ENCODE results near the gene PIK3R4.

PIK3R4 gene

DNA sequence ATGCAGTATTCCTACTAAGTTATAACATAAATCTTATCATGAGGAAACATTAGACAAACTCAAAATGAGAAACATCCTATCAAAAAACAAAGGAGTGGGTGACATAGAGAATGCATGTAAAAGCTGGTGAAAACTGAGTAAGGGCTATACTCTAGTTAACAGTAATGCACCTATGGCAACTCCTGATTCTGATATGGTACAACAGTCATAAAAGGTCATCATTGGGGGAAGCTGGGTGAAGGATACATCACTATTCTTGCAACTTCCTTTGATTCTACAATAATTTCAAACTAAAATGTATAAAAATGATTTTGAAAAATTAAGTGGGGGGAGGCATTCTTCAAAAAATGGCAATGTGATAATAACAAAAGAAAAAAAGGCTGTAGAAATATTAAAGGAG lies 6.8 kb downstream of the PIK3R4 start:
- DNase-seq, result no peak

DNA sequence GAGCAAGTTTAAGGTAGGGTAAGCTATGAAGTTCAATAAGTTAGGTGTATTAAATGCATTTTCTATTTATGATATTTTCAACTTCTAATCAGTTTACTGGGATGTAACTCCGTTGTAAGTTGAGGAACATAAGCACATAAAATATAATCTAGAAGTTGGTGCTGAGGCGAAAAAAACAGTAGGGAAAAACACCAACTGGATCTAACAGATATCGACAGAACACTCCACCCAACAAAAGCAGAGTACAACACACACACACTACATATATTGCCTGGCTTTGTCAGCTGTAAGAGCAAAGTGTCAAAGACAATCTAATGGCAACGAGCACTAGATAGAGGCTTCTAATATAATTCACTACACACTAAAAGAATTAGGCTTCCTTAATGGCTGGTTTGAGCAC lies 8.4 kb downstream of the PIK3R4 start:
- DNase-seq, result no peak

DNA sequence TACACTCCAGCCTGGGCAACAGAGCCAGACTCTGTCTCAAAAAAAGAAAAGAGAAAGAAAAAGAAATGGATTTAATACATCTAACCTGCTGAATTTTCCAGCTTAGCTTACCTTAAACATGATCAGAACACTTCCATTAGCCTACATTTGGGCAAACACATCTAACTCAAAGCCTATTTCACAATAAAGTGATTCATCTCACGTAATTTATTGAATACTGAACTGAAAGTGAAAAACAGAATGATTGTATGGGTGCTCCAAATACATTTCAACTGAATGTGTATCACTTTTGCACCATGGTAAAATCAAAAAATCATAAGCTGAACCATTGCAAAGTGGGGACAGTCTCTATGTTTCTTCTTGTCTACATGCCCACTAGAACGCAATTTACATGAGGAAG lies 9.0 kb downstream of the PIK3R4 start:
- DNase-seq, result no peak

DNA sequence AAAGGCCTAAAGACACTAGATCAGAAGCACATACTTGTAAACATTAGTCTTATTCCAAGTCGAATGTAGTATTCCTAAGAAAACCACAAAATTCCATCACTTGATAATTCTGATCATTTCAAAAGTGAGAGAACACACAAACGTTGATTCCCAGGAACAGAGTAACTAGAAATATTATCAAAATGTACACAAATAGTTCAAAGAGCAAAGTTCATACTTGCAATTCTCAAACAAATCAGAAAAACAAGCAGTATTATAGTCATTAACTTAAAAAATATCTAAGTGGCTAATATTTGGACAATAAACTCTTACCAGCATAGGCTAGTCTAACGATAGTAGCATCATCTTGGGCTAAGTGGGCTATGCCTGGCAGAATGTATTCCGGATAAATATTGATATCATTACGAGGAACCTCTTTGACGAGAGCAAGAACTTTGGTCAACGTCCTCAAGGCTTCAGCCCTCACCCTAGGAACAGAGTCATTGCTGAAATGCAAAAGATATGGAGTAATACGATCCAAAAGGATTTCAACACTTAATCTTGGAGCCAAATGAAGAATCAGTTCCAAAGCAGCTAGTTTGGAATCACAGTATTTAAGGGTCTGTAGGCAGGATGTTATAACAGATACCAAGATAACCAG lies 13.3 kb downstream of the PIK3R4 start:
- no peak for DNase-seq

DNA sequence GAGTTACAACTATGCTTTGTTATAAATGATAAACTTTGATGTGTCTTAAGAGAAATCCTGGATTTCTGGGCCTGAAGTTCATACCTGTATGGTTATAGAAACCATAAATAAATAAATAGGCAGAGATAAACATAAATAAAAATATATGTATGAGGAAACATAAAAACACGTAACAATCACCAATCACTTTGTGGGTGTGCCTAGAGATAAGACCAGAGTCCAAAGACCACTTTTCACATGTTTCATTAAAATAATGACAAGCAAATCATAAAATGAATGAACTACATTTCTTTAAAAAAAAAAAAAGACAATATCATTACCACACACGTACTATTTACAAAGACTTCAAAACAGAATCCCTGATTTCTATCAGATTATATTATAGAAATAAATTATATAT lies 14.1 kb downstream of the PIK3R4 start:
- no peak for DNase-seq

DNA sequence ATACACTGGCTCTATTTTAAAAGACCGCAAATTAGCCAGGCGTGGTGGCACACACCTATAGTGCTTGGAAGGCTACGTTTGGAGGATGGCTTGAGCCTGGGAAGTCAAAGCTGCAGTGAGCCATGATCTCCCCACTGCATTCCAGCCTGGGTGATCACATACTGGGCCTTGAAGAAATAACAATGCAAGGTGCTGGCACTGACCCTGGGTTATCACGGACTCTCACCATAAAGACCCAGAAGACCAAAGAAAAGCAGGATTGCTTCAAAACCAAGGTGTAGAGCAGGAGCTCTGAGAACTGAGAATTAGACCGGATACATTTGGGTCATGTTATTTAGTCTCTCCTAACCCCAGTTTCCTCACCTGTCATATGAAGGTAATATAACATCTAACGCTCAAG lies 14.8 kb downstream of the PIK3R4 start:
- DNase-seq, result no peak

DNA sequence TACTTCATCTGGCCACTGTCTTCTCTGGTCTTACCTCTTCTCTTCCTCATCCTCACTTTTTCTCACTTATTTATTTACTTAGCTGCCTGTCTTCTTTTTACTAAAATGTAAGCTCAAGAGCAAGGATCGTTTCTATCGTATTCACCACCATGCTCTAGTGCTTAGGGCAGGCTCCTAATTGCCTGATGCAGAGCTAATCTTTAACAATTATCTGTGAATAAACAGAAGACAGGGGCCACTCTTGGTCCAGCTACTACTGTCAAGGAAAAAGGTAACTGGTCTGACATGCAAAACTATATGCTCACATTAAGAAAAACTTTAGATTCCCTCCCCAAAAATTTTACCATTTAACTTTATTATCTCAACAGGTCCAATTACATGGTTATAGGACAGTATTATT lies 17.5 kb downstream of the PIK3R4 start:
- DNase-seq, result no peak

DNA sequence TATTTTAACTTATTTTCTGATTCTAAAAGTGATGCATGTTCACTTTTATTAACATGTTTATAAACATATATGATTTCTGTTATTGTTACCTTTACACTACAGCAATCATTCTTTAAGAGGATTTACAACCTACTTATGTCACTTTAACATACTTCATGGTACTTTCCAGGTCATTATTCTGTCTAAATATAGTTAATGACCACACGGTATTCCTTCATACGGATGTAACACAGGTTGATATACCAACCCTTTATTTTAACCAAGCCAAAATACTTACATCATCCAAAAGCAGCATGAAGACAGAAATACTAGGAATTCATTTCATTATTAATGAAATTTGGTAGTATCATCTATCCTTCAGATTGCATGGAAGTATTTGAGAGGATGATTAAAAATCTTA lies 18.6 kb downstream of the PIK3R4 start:
- DNase-seq, result no peak

DNA sequence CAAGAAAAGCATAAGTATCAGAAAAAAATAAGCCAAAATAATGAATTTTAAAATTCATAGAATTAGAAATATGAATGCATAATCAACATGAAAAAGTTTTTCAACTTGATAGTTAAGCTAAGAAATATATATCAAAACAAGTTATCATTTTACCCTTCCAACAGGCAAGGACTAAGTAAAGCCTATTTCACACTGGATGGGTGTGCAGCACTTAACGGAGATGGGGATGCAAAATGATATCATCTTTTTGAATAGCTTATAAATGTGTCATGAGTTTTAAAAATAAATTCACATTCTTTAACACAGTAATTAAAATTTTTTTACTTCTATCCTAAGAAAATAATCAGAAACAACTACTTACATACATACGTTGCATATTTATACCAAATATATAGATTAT lies 20.9 kb downstream of the PIK3R4 start:
- no peak for DNase-seq

DNA sequence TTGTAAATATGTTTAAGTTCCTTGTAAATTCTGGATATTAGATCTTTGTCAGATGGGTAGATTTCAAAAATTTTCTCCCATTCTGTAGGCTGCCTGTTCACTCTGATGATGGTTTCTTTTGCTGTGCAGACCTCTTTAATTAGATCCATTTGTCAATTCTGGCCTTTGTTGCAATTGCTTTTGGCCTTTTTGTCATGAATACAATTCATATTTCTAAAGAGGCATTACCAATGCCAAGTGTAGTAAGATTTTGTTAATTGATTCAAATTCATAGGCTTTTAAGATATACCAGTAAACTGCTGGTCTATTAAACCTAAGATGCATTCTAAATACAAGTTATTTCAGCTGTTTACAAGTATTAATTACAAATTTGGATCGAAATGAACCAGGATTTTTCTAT lies 31.0 kb downstream of the PIK3R4 start:
- DNase-seq, result no peak

DNA sequence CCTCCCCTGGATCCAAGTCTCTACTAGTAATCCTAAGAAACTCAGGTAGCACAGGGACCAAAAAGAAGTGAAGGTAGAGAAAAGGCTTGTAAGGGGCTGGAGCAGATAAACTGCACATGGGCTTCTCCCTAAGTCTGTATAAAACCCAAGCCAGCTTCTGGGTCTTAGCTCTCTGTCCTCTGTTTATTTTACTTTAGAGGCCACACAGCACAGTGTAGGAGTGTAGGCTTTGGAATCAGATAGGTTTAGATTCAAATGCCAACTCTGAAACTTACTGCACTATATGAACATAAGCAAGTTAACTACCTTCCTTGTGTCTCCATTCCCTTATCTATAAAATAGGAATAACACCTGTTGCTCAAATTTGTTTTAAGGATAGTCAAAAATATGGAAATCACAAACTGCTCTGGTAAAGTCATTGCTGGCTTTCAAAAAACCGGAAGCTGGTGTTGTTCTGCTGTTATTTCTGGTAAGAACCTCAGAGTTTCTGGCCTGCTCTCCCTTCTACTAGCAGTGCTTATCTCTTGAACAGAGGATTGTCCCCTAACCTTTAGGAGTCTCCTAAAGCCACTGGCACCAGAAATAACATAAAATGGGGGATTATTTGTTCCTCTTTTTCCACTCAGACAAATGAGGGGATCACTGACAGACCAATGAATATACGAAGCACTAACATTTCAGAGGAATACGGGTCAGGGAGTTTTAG lies 33.8 kb downstream of the PIK3R4 start:
- DNase-seq, result no peak

DNA sequence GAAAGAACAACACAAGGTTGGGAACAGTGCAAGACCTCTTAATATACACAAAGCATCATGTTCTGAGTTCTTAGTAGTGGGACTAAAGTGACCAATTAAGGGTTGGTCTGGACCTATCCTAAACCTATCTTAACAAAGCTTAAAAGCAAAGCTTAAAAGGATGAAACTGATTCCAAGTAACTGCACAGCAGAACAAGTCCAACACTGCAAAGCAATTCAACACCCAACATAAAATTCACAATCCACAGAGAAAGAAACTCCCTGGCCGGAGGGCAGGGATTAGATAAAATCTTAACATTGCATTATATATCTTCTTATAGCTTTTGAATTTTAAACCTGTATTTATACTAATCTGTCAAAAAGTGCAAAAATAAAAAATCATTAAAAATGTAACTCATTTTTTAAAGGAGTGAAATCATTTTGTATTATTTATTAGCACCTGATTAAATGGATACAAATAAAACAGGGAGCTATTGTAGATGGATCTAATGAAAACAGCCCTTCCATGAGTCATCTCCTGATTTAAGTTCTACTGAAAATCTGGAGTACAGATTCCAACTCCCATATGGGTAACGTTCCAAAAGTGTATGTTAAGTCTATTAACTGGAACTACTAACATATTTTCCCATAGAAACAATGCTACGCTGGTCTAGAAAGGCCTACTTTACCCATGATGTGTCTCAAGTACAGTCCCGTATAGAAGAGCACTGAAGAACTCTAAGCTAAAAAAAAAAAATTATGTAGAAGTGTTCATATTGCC lies 34.9 kb downstream of the PIK3R4 start:
- DNase-seq, result no peak

DNA sequence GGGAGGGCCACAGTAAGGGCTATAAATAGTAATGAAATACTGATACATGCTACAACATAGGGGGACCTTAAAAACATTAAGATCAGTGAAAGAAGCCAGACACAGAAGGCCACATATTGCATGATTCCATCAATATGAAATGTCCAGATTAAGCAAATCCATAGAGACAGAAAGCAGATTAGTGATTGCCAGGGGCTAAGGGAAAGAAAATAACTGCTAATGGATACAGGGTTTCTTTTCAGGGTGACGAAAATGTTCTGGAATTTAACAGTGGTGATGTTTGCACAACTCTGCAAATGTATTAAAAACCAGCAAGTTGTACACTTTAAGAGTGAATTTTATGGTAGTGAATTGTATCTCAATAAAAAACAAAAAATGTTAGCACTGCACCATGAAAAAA lies 37.0 kb downstream of the PIK3R4 start:
- no peak for DNase-seq

DNA sequence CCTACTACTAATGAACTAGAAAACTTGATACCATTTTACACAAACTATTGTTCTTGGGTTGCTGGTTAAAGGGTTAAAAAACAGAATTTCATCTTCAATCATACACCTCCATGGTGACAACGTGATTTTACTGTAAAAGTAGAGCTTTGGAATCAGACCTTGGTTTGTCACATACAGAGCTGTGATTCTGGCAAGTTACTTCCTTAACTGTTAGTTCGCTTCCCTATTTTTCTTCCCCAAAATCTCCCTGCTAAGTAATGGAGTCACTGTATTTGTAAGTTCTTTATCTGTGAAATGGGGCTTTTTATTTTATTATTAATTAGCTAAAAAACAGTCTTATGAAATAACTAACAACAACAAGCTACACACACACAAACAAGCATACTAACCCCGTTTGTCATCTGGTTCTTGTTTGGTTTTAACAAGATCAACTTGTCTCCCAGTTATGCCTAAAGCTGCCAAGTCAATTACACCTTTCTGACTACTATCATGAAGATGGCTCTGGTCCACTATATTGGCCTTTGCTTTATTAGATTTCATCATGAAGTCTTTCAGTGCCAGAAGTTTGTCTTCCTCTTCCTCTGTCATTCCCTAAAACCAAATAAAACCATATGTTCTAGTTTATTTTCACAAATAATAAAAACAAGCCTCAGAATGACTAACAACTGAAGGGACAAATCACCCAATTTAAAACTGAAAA lies 38.6 kb downstream of the PIK3R4 start:
- DNase-seq, result no peak

DNA sequence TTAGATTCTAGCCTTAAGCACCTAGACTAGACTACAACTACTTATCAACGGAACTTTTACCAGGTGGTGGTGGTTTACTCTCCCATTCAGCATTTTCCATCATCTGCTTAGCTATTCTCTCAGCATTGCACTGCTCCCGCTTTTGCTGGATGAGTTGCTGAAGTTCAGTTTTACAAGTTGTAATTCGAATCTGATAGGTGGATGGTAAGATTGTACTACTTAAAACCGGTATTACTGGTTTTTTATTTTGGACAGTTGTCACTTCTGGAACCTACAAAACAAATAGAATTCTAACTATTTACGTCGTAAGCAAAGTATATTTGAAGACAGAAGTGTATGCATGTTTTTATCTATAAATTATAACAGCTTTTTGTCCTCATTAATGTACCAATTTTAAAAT lies 41.1 kb downstream of the PIK3R4 start:
- no peak for DNase-seq

DNA sequence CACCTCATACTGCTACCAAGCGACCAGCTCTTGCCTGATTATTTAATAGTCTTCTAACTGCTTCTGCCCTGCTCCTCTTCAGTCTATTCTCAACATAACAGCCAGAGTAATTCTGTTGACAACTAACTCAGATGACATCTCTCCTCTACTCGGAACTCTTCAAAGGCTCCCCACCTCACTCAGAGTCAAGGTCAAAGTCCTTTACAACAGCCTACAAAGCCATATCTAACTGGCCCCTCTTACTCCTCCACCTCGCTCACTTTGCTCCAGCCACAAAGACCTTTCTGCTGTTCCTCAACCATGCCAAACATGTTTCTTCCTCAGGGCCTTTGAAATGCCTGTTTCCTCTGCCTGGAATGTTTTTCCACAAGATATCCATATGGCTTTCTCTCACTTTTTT lies 43.6 kb downstream of the PIK3R4 start:
- DNase-seq, result no peak

DNA sequence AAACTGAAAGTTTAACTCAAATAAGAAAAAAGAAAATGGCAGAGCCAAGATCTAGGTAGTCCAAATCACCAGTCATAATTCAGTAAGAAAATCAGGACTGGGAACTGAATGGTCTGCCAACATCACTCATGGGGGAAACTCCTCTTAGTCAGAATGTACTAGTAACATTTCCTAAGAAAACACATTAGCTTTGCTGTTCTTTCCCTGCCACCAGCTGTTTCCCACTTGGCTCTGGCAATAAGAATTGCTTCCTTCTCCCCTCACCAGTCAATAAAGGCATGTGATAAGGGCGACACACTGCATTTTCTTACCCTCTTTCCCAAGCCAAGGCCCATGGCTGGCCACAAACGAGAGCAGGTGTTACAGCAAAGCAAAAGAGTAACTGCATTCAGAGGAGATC lies 46.1 kb downstream of the PIK3R4 start:
- no peak for DNase-seq

DNA sequence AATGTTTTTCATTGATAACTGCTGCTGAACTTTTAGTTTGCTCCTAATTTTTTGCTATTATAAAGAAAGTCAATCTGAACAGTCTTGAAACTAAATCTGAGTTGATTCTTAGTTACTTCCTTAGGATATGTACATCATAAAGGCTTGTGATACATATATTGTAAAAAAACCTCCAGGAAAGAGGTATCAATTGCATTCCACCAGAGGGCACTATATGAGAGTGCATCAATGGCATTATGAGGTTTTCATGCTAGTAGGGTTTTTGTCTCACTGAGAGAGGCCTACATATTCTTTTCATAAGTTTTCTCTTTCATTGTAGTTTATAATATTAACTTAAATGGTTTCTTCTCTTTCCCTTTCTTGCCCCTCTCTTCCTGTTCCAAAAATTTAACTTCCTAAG lies 46.9 kb downstream of the PIK3R4 start:
- no peak for DNase-seq

DNA sequence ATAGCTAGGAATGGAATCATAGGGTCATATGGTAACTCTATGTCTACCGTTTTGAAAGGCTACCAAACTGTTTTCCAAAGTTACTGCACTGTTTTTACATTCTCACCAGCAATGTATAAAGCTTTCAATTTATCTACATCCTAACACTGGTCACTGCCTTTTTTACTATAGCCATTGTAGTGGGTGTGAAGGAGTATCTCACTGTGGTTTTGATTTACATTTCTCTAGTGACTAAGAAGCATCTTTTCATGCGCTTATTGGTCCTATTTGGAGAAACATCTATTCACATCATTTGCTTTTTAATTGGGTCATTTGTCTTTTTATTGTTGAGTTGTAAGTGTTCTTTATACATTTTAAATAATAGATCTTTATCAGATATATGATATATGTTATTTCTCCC lies 53.3 kb downstream of the PIK3R4 start:
- no peak for DNase-seq

DNA sequence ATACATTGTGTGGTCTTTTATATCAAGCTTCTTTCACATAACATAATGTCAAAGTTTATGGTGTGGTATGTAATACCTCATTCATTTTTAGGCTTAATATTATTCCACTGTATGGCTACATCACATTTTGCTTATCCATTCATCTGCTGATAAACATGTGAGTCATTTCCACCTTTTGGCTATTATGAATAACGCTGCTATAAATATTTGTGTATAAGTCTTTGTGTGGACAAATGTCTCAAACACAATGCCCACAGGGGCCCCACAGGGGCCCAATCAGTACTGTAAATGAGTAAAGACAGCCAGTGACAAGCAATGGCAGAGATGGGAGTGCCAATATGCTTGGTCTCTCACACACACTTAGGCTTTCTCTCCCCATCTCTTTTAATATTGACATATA lies 54.2 kb downstream of the PIK3R4 start:
- DNase-seq, result no peak

DNA sequence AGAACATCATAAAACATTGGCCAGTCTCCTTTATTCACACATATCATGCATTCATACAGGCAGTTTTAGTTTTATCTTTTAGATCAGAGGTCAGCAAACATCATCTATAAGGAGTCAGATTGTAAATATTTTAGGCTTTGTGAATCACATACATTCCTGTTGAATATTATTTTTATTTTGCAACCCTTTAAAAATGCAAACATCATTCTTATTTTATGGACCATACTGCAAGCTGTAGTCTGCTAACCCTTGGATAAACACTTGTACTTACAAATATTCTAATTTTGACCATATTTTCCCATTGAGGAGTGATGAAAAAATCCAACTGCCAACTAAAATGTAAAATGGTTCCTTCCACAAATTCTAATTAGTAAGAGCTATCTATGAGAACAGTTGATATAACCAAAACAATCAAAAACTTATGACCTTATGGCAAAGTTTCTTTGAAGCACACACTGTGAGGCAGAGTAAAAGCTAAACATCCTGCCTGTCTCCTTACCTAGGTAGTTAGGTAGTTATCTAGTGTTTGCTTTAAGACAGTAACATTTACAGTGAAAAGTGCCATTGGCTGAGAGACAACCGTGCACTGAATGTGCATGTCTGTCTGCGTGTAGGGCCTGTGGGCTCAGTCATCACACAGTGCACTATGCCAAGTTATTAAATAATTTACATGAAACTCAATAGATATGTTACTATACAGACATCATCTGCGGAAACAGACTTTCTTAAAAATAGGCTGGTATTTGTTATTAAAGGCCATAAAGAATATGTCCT lies 57.7 kb downstream of the PIK3R4 start:
- DNase-seq, result no peak

DNA sequence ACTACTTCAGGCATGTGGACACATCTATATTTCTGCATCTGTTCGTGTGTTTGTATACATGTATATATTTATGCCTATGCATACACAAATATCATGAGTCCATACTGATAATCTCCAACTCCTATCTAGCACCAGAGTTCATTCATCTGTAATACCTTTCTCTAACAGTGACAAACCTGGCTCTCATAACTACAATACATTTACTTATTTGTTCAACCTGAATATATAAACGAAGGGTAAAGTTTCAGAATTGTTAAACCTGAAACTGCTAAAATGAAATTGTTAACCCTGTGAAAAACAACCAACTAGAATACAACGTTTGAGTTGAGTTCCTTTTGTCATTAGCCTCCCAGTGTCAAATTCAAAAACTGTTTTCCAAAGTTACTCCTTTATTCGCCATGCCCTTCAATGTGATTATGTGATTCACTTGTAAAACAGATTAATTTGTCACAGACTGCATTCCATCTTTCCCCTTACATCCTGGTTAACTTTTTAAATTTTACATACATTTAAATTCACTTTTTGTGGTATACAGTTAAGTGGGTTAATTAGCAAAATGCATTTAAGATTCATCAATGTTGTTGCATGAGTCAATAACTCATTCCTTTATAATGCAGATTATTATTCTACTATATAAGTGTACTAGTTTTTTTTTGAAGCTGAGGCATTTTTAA lies 58.5 kb downstream of the PIK3R4 start:
- no peak for DNase-seq

Measured in activated T-cell treated with anti-CD3 and anti-CD28 coated beads for 4 hours (primary cell).